ENCODE data around the gene ZNF79. TPM values are rescaled to one million over a fixed set of nuclear protein-coding genes. Genes with fewer than 3 reads are reported as not detected.

Gene ZNF79
- total and polyA plus RNA-seq, 5 experiments from 2014 or later, result 3.3 to 17.2 (median 6.6) TPM

DNA sequence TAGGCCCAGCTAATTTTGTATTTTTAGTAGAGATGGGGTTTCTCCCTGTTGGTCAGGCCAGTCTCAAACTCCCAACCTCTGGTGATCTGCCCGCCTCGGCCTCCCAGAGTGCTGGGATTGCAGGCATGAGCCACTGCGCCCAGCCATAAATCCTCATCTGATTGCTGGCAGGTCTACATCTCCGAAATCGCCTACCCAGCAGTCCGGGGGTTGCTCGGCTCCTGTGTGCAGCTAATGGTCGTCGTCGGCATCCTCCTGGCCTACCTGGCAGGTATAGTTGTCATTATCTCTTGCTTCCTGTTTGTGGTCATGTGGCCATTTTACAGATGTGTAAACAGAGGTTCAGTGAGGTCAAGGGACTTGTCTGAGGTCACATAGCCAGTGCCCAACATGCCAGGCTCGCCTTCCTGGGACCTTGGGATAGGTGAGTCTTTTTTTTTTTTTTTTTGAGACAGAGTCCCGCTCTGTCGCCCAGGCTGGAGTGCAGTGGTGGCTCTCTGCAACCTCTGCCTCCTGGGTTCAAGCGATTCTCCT lies 24.4 kb upstream of the ZNF79 start:
- ATAC-seq (no peak), DNase-seq (no peak)
- no peaks in the 10 kb centered on the region for H3K36me3 Mint-ChIP-seq
- H3K4me1 Mint-ChIP-seq, result peaks cover 6 to 21% (median 13%) of the 10 kb centered on the region in 4 donors
- H3K9me3 Mint-ChIP-seq, result no peaks in the 10 kb centered on the region
- POLR2A ChIA-PET, result interaction anchor here (1.3 kb wide), 1 partner anchor 51 kb away, joined by 6 read pairs; the partner anchor contains the start of genes LRSAM1 and RPL12
- peaks cover 19 to 82% (median 42%) of the 10 kb centered on the region in 5 donors for H3K27me3 Mint-ChIP-seq
- H3K27ac Mint-ChIP-seq, result no peak overlapping the region
- H3K4me3 Mint-ChIP-seq, result no peak overlapping the region

DNA sequence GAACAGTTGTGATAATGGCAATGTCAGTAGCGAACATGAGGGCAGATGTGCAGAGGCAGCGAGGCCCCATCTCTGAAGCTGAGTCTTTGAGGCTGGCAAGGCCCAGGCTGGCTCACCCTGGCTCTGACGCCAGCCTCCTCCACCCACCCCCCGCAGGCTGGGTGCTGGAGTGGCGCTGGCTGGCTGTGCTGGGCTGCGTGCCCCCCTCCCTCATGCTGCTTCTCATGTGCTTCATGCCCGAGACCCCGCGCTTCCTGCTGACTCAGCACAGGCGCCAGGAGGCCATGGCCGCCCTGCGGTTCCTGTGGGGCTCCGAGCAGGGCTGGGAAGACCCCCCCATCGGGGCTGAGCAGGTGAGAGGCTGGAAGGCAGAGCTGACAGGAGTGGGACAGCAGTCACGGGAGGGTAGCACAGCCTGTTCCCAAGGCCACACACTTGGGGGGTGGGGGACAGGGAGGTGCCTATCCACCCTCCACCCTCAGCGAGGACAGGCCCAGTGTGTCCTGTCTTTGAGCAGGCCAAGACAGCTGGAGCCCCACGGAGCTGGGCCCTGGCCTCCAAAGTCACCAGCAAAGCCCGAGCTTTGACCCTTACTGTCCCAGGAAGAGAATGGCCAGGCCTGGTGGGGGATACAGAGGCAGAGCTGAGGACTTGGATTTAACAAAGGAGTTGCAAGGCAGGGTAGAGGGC lies 21.6 kb upstream of the ZNF79 start:
- peaks cover 6 to 9% (median 8%) of the 10 kb centered on the region in 4 donors for H3K4me1 Mint-ChIP-seq
- H3K27ac Mint-ChIP-seq, result peak overlapping the region in 1 of 10 donors; percentile 40
- H3K9me3 Mint-ChIP-seq, result no peaks in the 10 kb centered on the region
- H3K27me3 Mint-ChIP-seq, result peaks cover 11 to 86% (median 42%) of the 10 kb centered on the region in 5 donors
- DNase-seq (no peak), ATAC-seq (no peak)
- no peak overlapping the region for H3K4me3 Mint-ChIP-seq
- POLR2A ChIA-PET, result no interaction called here
- H3K36me3 Mint-ChIP-seq, result peaks cover 0 to 2% (median 0%) of the 10 kb centered on the region in 3 donors

DNA sequence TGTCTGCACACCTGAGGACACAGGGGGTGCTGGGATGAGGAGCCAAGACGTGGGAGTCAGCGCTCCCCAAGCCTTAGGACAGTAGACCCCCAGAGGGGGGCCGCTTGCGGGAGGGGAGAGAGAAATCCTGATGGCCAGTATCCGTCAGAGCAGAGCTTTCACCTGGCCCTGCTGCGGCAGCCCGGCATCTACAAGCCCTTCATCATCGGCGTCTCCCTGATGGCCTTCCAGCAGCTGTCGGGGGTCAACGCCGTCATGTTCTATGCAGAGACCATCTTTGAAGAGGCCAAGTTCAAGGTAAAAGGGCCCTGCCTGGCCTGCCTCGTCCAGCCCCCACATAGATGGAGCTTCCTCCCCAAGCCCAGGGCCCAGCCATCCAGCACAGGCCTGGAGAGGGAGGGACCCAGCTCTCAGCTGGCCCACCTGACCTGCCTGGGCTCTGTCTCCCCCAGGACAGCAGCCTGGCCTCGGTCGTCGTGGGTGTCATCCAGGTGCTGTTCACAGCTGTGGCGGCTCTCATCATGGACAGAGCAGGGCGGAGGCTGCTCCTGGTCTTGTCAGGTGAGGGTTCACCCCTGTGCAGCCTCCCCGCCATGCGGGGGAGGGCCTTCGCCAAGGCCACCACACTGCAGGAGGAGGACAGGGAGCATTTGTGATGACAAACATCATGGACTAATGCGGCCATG lies 20.5 kb upstream of the ZNF79 start:
- H3K36me3 Mint-ChIP-seq, result peaks cover 0 to 2% (median 0%) of the 10 kb centered on the region in 3 donors
- H3K4me1 Mint-ChIP-seq, result peaks cover 0 to 1% (median under 1%) of the 10 kb centered on the region in 4 donors
- H3K27me3 Mint-ChIP-seq, result peaks cover 9 to 87% (median 35%) of the 10 kb centered on the region in 5 donors
- POLR2A ChIA-PET, result interaction anchor here (1.3 kb wide), 1 partner anchor 48 kb away, joined by 4 read pairs; the partner anchor contains the start of genes LRSAM1 and RPL12
- no peak overlapping the region for H3K27ac Mint-ChIP-seq
- DNase-seq (no peak), ATAC-seq (no peak)
- H3K4me3 Mint-ChIP-seq, result no peak overlapping the region
- H3K9me3 Mint-ChIP-seq, result no peaks in the 10 kb centered on the region

DNA sequence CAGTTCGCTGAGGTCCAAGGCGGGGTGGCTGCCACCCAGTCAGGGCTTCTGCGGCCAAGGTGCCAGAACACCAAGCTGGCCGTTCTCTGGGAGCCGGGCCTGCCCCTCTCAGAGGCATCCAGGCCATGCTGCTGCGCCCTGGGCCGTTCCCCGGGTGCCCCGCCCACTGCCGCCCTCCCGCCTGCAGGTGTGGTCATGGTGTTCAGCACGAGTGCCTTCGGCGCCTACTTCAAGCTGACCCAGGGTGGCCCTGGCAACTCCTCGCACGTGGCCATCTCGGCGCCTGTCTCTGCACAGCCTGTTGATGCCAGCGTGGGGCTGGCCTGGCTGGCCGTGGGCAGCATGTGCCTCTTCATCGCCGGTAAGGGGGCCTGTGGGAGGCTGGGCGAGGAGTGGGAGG lies 19.6 kb upstream of the ZNF79 start:
- Mint-ChIP-seq H3K4me3 (no peak overlapping the region), H3K4me1 (no peaks in the 10 kb centered on the region), H3K36me3 (peaks cover 0 to 2% (median 0%) of the 10 kb centered on the region in 3 donors), H3K27ac (no peak overlapping the region), H3K27me3 (peaks cover 9 to 79% (median 29%) of the 10 kb centered on the region in 5 donors), H3K9me3 (no peaks in the 10 kb centered on the region)
- POLR2A ChIA-PET, result interaction anchor here (0.6 to 1.3 kb wide), 2 partner anchors 23 to 47 kb away, joined by 3 to 4 read pairs; partner anchors contain the start of genes LRSAM1 and RPL12
- DNase-seq, result no peak
- no peak for ATAC-seq

DNA sequence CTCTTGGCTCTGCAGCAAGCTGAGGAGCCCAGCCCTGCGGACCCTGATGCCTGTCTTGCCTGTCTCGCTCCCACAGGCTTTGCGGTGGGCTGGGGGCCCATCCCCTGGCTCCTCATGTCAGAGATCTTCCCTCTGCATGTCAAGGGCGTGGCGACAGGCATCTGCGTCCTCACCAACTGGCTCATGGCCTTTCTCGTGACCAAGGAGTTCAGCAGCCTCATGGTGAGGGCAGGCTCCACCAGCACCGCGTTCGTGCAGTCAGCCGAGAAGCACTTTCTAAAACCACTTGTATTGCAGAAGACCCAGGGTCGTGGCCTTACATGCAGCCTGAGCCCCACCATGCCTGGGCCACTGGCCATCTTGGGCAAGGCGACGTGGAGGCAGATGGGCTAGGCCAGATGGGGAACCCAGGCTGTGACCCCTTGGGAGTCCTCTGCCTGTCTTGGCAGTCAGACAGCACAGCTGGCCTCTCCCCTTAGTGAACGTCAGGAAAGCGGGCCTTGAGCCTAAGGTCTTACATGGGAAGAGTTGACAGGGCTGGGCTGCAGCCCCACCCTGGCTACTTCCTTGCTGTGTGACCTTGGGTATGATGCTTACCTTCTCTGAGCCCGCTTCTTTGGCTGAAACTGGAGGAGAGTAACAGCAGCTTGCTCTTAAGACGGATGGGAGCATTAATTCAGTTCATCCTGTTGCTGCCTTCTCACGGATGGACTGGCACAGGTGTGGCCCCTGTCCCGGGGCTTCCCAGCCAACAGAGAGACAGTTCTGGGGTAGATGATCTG lies 18.6 kb upstream of the ZNF79 start:
- Mint-ChIP-seq H3K9me3 (no peaks in the 10 kb centered on the region), H3K27me3 (peaks cover 9 to 74% (median 23%) of the 10 kb centered on the region in 5 donors), H3K4me1 (no peaks in the 10 kb centered on the region), H3K36me3 (peaks cover 0 to 2% (median 0%) of the 10 kb centered on the region in 3 donors), H3K4me3 (no peak overlapping the region), H3K27ac (no peak overlapping the region)
- POLR2A ChIA-PET, result no interaction called here
- DNase-seq (no peak), ATAC-seq (no peak)

DNA sequence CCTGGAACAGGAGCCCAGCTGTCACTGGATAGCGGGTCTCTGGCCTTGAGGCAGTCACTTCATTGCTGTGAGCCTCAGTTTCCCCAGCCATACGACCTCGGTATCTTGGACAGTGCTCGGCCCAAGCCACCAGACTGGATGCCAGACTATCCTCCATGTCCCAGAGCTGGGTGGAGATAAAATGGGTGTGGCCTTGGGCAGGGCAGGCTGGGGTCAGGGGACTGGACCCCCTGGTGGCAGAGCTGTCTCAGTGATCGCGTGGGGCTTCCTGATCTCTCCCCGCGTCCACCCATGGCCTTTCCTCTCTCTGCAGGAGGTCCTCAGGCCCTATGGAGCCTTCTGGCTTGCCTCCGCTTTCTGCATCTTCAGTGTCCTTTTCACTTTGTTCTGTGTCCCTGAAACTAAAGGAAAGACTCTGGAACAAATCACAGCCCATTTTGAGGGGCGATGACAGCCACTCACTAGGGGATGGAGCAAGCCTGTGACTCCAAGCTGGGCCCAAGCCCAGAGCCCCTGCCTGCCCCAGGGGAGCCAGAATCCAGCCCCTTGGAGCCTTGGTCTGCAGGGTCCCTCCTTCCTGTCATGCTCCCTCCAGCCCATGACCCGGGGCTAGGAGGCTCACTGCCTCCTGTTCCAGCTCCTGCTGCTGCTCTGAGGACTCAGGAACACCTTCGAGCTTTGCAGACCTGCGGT lies 17.2 kb upstream of the ZNF79 start:
- Mint-ChIP-seq H3K9me3 (no peaks in the 10 kb centered on the region), H3K27ac (peak overlapping the region in 1 of 10 donors; percentile 18), H3K4me1 (peaks cover 0 to 6% (median 0%) of the 10 kb centered on the region in 4 donors), H3K36me3 (peaks cover 0 to 2% (median 0%) of the 10 kb centered on the region in 3 donors), H3K4me3 (no peak overlapping the region), H3K27me3 (peaks cover 14 to 70% (median 31%) of the 10 kb centered on the region in 5 donors)
- DNase-seq (no peak), ATAC-seq (no peak)
- POLR2A ChIA-PET, result interaction anchor here (1.0 to 1.4 kb wide), 2 partner anchors 10 to 44 kb away, joined by 3 read pairs; partner anchors contain the start of genes RPL12 and SLC2A8

DNA sequence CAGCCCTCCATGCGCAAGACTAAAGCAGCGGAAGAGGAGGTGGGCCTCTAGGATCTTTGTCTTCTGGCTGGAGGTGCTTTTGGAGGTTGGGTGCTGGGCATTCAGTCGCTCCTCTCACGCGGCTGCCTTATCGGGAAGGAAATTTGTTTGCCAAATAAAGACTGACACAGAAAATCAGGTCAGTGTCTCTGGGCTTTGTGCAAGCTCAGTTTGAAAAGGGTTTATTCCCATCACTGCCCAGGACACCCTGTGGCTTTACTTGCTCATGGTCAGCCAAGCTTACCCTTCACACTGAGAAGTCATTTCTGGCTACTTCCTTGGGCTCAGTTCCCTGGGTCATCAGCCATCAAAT lies 16.7 kb upstream of the ZNF79 start:
- ATAC-seq (no peak), DNase-seq (no peak)
- Mint-ChIP-seq H3K9me3 (no peaks in the 10 kb centered on the region), H3K27me3 (peaks cover 16 to 71% (median 33%) of the 10 kb centered on the region in 5 donors), H3K36me3 (peaks cover 0 to 2% (median 0%) of the 10 kb centered on the region in 3 donors), H3K4me1 (peaks cover 0 to 6% (median 0%) of the 10 kb centered on the region in 4 donors), H3K4me3 (no peak overlapping the region), H3K27ac (no peak overlapping the region)
- POLR2A ChIA-PET, result interaction anchor here (1.0 to 1.4 kb wide), 2 partner anchors 10 to 43 kb away, joined by 3 read pairs; partner anchors contain the start of genes RPL12 and SLC2A8

DNA sequence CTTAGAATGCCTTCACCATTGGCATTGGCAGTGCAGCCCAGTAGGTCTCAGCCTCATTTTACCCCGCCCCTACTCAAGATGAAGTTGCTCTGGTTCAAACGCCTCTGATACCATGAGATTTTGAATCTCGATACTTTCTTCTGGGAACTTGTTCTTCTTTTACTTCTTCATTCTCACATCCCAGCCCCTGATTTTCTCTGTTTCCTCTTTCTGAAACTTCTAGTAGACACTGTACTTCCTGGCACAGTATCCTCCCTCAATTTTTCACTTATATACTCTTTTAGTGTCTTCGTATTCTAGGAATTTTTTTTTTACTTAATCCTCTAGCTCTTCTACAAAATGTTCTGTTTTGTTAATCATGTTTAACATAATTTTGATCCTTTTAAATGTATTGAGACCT lies 13.1 kb upstream of the ZNF79 start:
- ATAC-seq (no peak), DNase-seq (no peak)
- Mint-ChIP-seq H3K4me3 (no peak overlapping the region), H3K27ac (no peak overlapping the region), H3K4me1 (peaks cover 0 to 6% (median 3%) of the 10 kb centered on the region in 4 donors), H3K9me3 (no peaks in the 10 kb centered on the region), H3K27me3 (peaks cover 24 to 69% (median 43%) of the 10 kb centered on the region in 5 donors), H3K36me3 (peaks cover 0 to under 1% (median 0%) of the 10 kb centered on the region in 3 donors)
- POLR2A ChIA-PET, result no interaction called here

DNA sequence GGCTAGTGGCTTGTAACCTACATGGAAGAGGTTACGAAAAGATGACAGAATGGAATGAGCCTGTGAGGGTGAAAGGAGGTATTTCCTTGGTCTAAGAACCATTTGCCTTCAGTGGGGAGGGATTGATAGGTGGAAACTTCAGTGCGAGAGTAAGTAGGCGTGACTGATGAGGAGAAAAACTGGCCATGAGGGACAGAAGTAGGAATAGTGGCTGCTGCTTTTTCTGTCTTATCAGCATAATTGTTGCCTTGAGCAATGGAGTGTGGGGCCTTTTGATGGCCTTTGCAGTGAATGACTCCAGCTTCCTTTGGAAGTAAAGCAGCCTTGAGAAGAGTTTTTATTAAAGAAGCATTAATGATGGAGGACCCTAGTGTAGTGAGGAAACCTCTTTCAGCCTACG lies 9.0 kb upstream of the ZNF79 start:
- POLR2A ChIA-PET, result no interaction called here
- H3K9me3 Mint-ChIP-seq, result no peaks in the 10 kb centered on the region
- H3K27ac Mint-ChIP-seq, result peak overlapping the region in 1 of 10 donors; percentile 61
- no peak for ATAC-seq
- DNase-seq, result no peak
- peaks cover 0 to 10% (median 3%) of the 10 kb centered on the region in 4 donors for H3K4me1 Mint-ChIP-seq
- H3K36me3 Mint-ChIP-seq, result no peaks in the 10 kb centered on the region
- no peak overlapping the region for H3K4me3 Mint-ChIP-seq
- H3K27me3 Mint-ChIP-seq, result peaks cover 20 to 48% (median 33%) of the 10 kb centered on the region in 5 donors

DNA sequence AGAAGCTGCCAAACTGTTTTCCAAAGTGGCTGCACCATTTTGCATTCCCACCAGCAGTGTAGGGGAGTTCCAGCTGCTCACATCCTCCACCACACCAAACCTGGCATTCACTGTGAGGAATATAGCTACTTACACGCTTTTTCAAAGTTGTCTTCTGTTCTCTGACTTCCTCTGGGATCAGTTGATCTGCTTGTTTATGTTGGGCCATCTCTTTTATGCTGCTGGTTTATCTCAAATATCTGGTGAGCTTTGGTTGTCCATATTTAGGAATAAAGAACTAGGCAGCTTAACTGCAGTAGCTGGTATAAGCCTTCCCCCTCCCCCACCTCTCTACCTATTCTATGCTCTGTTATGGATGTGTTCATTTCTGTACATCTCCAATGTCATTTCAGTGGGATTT lies 8.5 kb upstream of the ZNF79 start:
- H3K27ac Mint-ChIP-seq, result no peak overlapping the region
- no peak for DNase-seq
- no peak for ATAC-seq
- peaks cover 0 to 10% (median 3%) of the 10 kb centered on the region in 4 donors for H3K4me1 Mint-ChIP-seq
- POLR2A ChIA-PET, result no interaction called here
- H3K27me3 Mint-ChIP-seq, result peaks cover 20 to 43% (median 33%) of the 10 kb centered on the region in 5 donors
- no peaks in the 10 kb centered on the region for H3K9me3 Mint-ChIP-seq
- H3K36me3 Mint-ChIP-seq, result no peaks in the 10 kb centered on the region
- no peak overlapping the region for H3K4me3 Mint-ChIP-seq

DNA sequence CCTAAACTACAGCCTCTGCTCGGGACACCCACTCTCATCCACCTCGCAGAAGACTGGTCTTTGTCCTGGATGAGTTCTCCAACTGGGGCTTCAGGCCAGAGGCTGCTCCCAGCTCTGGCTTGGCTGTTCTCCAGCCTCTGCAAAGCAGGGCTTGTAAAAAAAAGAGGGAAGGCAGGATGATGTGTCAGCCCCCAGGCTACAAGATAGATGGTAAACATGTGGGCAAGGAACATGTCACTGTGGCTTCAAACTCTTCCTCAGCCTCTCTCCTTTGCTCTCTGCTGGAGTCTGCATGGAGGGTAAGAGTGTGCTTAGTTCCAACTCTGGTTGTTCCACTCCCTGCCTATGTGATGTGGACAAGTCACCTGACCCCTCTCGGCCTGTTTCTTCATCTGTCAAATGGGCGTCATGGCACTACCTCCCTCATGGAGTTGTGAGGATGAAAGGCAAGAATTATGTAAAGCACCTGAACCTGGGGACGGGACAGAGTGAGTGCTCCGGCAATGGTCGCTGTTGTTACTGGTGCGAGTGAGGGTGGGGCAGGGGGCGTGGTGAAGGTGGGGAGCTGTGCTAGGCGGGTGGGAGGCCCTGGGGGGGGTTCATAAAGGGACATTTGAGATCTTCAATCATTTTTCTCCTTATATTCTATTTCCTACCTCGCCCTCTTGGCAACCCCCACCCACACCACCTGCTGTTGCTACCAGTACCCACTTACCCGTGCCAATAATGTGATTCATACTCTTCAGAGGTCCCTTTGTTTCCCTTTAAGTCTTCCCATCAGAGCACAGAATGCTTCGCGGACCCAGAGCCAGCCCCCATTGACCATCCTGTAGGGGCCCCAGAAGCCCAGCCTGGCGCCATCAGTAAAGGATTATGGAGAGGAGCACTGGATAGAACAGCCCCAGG lies 6.8 kb upstream of the ZNF79 start:
- H3K4me3 Mint-ChIP-seq, result peak overlapping the region in 1 of 10 donors; percentile 20
- POLR2A ChIA-PET, result interaction anchor here (1.4 kb wide), 1 partner anchor 33 kb away, joined by 4 read pairs; the partner anchor contains the start of genes LRSAM1 and RPL12
- no peaks in the 10 kb centered on the region for H3K9me3 Mint-ChIP-seq
- H3K36me3 Mint-ChIP-seq, result no peaks in the 10 kb centered on the region
- H3K27me3 Mint-ChIP-seq, result peaks cover 12 to 30% (median 19%) of the 10 kb centered on the region in 5 donors
- DNase-seq, result no peak
- no peak for ATAC-seq
- peak overlapping the region in 1 of 10 donors; percentile 22 for H3K27ac Mint-ChIP-seq
- H3K4me1 Mint-ChIP-seq, result peaks cover under 1 to 10% (median 3%) of the 10 kb centered on the region in 4 donors
